ENCODE data around the gene MIX23. TPM values are rescaled to one million over a fixed set of nuclear protein-coding genes. Genes with fewer than 3 reads are reported as not detected.

Gene MIX23
- total RNA-seq, 5 donors from 2014 or later (not counting 1 experiment from before 2014, with no cell fraction given): 15.7 to 27.3 (median 23.5) TPM

DNA sequence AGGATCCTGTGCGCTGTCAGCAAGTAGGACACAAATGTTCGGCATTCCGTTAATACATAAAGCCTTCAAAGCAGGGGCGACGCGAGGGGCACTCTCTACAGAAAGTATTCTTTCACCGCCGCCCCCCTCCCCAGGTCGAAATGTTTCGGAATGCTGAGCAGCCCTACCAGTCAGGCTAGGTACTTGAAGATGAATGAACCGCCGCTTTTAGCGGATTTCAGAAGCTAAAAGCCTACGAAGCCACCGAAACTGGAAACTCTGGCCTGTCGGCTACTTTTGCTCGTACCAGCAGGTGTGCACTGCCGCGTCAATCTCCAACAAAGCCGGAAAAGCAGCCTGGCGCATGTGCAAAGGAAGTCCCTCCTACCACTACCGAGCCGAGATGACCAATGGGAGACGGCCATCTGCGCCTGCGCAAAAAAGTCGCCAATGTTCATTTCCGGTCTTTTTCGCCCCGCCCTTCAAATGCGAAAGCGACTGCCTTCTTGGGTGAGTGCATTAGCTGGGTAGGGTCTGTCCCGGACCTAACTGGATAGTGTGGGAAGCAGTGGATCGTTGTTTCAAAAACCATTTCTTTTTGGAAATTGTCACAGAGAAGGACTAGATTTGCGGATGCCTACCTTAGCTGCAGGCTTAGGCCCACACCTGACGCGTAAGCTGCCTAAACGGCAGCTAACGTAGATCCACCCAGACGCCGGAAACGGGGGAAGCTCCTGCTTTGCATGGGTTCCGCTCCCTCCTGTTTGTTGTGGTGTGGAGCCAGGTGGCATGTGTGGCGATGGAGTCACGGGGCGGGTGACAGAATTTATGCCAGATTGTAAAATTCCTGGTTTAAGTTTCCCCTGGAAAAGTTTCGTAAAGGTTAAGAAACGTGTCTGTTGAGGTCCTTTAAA is 33.0 kb upstream of the MIX23 start, which contains the start of gene WDR5B:
Gene WDR5B (minus strand): TSS at position 301 of the 893 bp plus-strand sequence. CDS start 534 bp downstream, outside the sequence.
- Histone ChIP-seq H3K4me3 (ENCODE audit: control insufficient read depth in 1 of 2, extremely low read depth in 1 of 2, low read length in 1 of 2) (peak within 1 kb of the TSS; percentile 65 to 86), H3K9me3 (no peaks in the 10 kb centered on the region), H3K27ac (ENCODE audit: low read length) (peak within 1 kb of the TSS; percentile 82), H3K4me1 (ENCODE audit: control insufficient read depth in 1 of 2, extremely low read depth in 1 of 2, insufficient read depth in 2 of 2, low read length in 2 of 2) (peaks cover 14 to 15% of the 10 kb centered on the region in 2 experiments), H3K27me3 (replicated peaks in 1 of 2; ENCODE audit: control insufficient read depth in 2 of 2, extremely low read depth in 1 of 2, insufficient read depth in 2 of 2, low read length in 1 of 2) (no peaks in the 10 kb centered on the region), H3K36me3 (ENCODE audit: control insufficient read depth in 2 of 2, extremely low read depth in 1 of 2, insufficient read depth in 1 of 2, low read length in 1 of 2) (peaks cover 0 to 14% of the 10 kb centered on the region in 2 donors)
- POLR2A ChIA-PET: interaction anchor here (0.5 to 2.2 kb wide), 18 partner anchors 10 to 852 kb away, joined by 3 to 14 read pairs (median 4); partner anchors contain the start of genes FAM162A (in 2 of the 2), KPNA1 (in 2 of the 2), HCLS1 (in 1 of the 2) and HSPBAP1 (in 1 of the 2)
- H3K9me3 Mint-ChIP-seq: peaks cover 0 to 3% (median 0%) of the 10 kb centered on the region in 3 donors
- CTCF ChIA-PET: interaction anchor here (0.5 to 4.0 kb wide), 13 partner anchors 19 to 869 kb away, joined by 3 to 59 read pairs (median 3); partner anchors contain the start of genes FAM162A (in 2 of the 2), DTX3L (in 1 of the 2), HSPBAP1 (in 1 of the 2) and KPNA1 (in 1 of the 2)
- under 1% methylated on average over 45 of the region's 48 CpGs for WGBS (ENCODE audit: insufficient coverage)
- H3K4me1 Mint-ChIP-seq: peaks cover 45 to 66% (median 61%) of the 10 kb centered on the region in 3 donors
- peak within 1 kb of the TSS; percentile 100 for H3K27ac Mint-ChIP-seq
- peak within 1 kb of the TSS; percentile 95 to 99 (median 99) for H3K4me3 Mint-ChIP-seq
- no peaks in the 10 kb centered on the region for H3K27me3 Mint-ChIP-seq
- ATAC-seq (replicated peaks in 1 of 4): peak; percentile 91 to 93 (median 92)
- peaks cover 15% of the 10 kb centered on the region for H3K36me3 Mint-ChIP-seq
- DNase-seq: peak; percentile 91 to 100 (median 97)

DNA sequence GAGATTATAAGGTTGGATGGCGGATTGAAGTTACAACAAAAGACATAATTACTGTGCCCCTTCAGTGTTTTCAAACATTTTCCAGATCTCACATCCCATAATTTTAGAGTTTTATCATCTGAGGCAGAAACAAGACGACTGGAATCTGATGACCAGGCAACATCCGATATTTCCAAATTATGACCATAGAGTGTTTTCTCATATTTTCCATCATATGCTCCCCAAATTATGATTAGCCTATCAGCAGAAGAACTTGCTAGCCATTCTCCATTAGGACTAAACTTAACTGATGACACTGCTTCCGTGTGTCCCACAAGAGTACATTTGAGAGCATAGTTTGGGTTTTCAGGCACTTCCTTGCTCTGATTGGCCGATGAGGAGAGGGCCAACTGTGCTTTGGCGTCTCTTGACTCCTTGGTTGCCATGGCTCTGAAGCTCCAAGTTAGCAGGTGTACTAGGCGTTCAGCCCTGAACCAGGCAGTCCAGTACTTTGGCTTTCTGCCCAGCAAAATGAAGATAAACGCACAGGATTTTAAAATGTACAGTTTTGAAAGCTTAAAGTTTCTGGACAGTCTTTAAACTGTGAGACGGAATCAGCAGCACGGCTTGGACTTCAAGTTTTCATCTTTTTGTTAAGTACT is 32.2 kb upstream of the MIX23 start:
- 14% methylated on average over 9 of the region's 10 CpGs for WGBS (ENCODE audit: insufficient coverage)
- Mint-ChIP-seq H3K27ac (peak overlapping the region; percentile 100), H3K4me3 (peak overlapping the region; percentile 95 to 99 (median 99)), H3K9me3 (peaks cover 0 to 3% (median 0%) of the 10 kb centered on the region in 3 donors), H3K27me3 (no peaks in the 10 kb centered on the region), H3K4me1 (peaks cover 45 to 64% (median 63%) of the 10 kb centered on the region in 3 donors), H3K36me3 (peaks cover 18% of the 10 kb centered on the region)
- Histone ChIP-seq H3K27ac (ENCODE audit: low read length) (peak overlapping the region; percentile 82), H3K36me3 (ENCODE audit: control insufficient read depth in 2 of 2, extremely low read depth in 1 of 2, insufficient read depth in 1 of 2, low read length in 1 of 2) (peaks cover 0 to 22% of the 10 kb centered on the region in 2 donors), H3K4me1 (ENCODE audit: control insufficient read depth in 1 of 2, extremely low read depth in 1 of 2, insufficient read depth in 2 of 2, low read length in 2 of 2) (peaks cover 14 to 15% of the 10 kb centered on the region in 2 experiments), H3K27me3 (replicated peaks in 1 of 2; ENCODE audit: control insufficient read depth in 2 of 2, extremely low read depth in 1 of 2, insufficient read depth in 2 of 2, low read length in 1 of 2) (no peaks in the 10 kb centered on the region), H3K4me3 (ENCODE audit: control insufficient read depth in 1 of 2, extremely low read depth in 1 of 2, low read length in 1 of 2) (peak overlapping the region; percentile 65 to 86), H3K9me3 (no peaks in the 10 kb centered on the region)
- peak in 33 of 35 experiments; percentile 12 to 62 (median 33) for DNase-seq
- ChIA-PET POLR2A (interaction anchor here (0.6 to 2.2 kb wide), 10 partner anchors 23 to 852 kb away, joined by 3 to 14 read pairs (median 3); partner anchors contain the start of genes FAM162A (in 2 of the 2), HCLS1 (in 1 of the 2) and MIX23 (in 1 of the 2)), CTCF (interaction anchor here (0.7 to 4.0 kb wide), 6 partner anchors 22 to 314 kb away, joined by 3 to 59 read pairs (median 3); partner anchors contain the start of genes FAM162A (in 2 of the 2) and MIX23 (in 1 of the 2))
- peak; percentile 18 to 29 (median 22) for ATAC-seq (replicated peaks in 1 of 4)

DNA sequence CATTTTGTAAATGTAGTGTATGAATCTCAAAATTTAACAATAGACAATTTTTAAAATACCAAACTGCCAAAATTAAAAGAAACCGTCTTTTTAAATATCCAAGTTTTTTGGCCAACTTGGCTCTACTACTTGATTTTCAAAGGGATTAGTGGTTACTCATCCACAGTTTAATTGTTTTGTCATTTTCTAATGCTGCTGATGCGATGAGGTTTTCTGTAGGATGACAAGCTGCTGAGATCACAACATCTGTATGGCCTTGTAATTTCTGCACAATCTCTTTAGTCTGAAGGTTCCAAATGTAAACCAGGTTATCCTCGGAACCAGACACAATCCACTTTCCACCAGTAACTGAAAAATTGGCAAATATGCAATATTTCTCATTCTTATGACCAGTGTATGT is 31.4 kb upstream of the MIX23 start:
- Mint-ChIP-seq H3K9me3 (peaks cover 0 to 3% (median 0%) of the 10 kb centered on the region in 3 donors), H3K4me1 (peaks cover 45 to 64% (median 62%) of the 10 kb centered on the region in 3 donors), H3K4me3 (peak overlapping the region; percentile 95 to 99 (median 99)), H3K36me3 (peaks cover 23% of the 10 kb centered on the region), H3K27ac (peak overlapping the region; percentile 100), H3K27me3 (no peaks in the 10 kb centered on the region)
- Histone ChIP-seq H3K4me1 (ENCODE audit: control insufficient read depth in 1 of 2, extremely low read depth in 1 of 2, insufficient read depth in 2 of 2, low read length in 2 of 2) (peaks cover 14 to 15% of the 10 kb centered on the region in 2 experiments), H3K27me3 (replicated peaks in 1 of 2; ENCODE audit: control insufficient read depth in 2 of 2, extremely low read depth in 1 of 2, insufficient read depth in 2 of 2, low read length in 1 of 2) (no peaks in the 10 kb centered on the region), H3K4me3 (ENCODE audit: control insufficient read depth in 1 of 2, extremely low read depth in 1 of 2, low read length in 1 of 2) (no peak overlapping the region), H3K36me3 (ENCODE audit: control insufficient read depth in 2 of 2, extremely low read depth in 1 of 2, insufficient read depth in 1 of 2, low read length in 1 of 2) (peaks cover 0 to 30% of the 10 kb centered on the region in 2 donors), H3K9me3 (no peaks in the 10 kb centered on the region), H3K27ac (ENCODE audit: low read length) (no peak overlapping the region)
- ChIA-PET POLR2A (interaction anchor here in 1 of 2 donors (0.9 to 1.0 kb wide), 2 partner anchors 22 to 30 kb away, joined by 3 read pairs; partner anchors contain the start of gene FAM162A), CTCF (interaction anchor here in 1 of 2 donors (3.8 to 4.0 kb wide), 2 partner anchors 22 to 30 kb away, joined by 20 to 59 read pairs; partner anchors contain the start of genes FAM162A and MIX23)
- ATAC-seq (replicated peaks in 1 of 4) (no peak), DNase-seq (no peak)
- WGBS (ENCODE audit: insufficient coverage): no CpG with 5 or more reads among the region's 3 CpGs

DNA sequence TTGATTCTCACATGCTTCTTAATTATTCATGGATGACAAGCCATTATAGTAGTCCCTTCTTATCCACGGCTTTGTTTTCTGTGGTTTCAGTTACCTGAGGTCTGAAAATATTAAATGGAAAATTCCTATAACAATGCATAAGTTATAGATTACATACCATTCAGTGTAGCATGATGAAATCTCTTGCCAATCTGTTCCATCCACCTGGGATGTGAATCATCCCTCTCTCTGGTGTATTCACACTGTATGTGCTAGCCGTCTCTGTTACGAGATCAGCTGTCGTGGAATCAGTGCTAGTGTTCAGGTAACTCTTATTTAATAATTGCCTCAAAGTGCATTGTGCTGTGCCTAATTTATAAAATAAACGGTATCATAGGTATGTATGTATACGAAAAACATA is 27.6 kb upstream of the MIX23 start:
- no peak overlapping the region for H3K27ac Mint-ChIP-seq
- Histone ChIP-seq H3K4me3 (ENCODE audit: control insufficient read depth in 1 of 2, extremely low read depth in 1 of 2, low read length in 1 of 2) (no peak overlapping the region), H3K27ac (ENCODE audit: low read length) (no peak overlapping the region), H3K36me3 (ENCODE audit: control insufficient read depth in 2 of 2, extremely low read depth in 1 of 2, insufficient read depth in 1 of 2, low read length in 1 of 2) (peaks cover 0 to 68% of the 10 kb centered on the region in 2 donors), H3K4me1 (ENCODE audit: control insufficient read depth in 1 of 2, extremely low read depth in 1 of 2, insufficient read depth in 2 of 2, low read length in 2 of 2) (peaks cover 5 to 9% of the 10 kb centered on the region in 2 experiments), H3K27me3 (replicated peaks in 1 of 2; ENCODE audit: control insufficient read depth in 2 of 2, extremely low read depth in 1 of 2, insufficient read depth in 2 of 2, low read length in 1 of 2) (no peaks in the 10 kb centered on the region), H3K9me3 (no peaks in the 10 kb centered on the region)
- DNase-seq: no peak
- H3K27me3 Mint-ChIP-seq: no peaks in the 10 kb centered on the region
- H3K4me1 Mint-ChIP-seq: peaks cover 34 to 43% (median 43%) of the 10 kb centered on the region in 3 donors
- no peak for ATAC-seq (replicated peaks in 1 of 4)
- peaks cover 45% of the 10 kb centered on the region for H3K36me3 Mint-ChIP-seq
- ChIA-PET CTCF (interaction anchor here in 1 of 2 donors (0.6 kb wide), 1 partner anchor 24 kb away, joined by 4 read pairs; no protein-coding TSS in a partner anchor), POLR2A (no interaction called here)
- 88% methylated on average over 3 of the region's 6 CpGs for WGBS (ENCODE audit: insufficient coverage)
- H3K4me3 Mint-ChIP-seq: no peak overlapping the region
- H3K9me3 Mint-ChIP-seq: peaks cover 0 to 3% (median 0%) of the 10 kb centered on the region in 3 donors

GRCh38 chr3:122410111-122410510 is 27.1 kb upstream of the MIX23 start:
- no peaks in the 10 kb centered on the region for H3K27me3 ChIP-seq (replicated peaks in 1 of 2; ENCODE audit: control insufficient read depth in 2 of 2, extremely low read depth in 1 of 2, insufficient read depth in 2 of 2, low read length in 1 of 2)
- CTCF ChIA-PET: no interaction called here
- no peak overlapping the region for H3K27ac ChIP-seq (ENCODE audit: low read length)
- ATAC-seq (replicated peaks in 1 of 4): no peak
- no peaks in the 10 kb centered on the region for H3K9me3 ChIP-seq
- H3K27ac Mint-ChIP-seq: no peak overlapping the region
- H3K36me3 Mint-ChIP-seq: peaks cover 48% of the 10 kb centered on the region
- no peak overlapping the region for H3K4me3 ChIP-seq (ENCODE audit: control insufficient read depth in 1 of 2, extremely low read depth in 1 of 2, low read length in 1 of 2)
- POLR2A ChIA-PET: no interaction called here
- peaks cover 2 to 3% of the 10 kb centered on the region in 2 experiments for H3K4me1 ChIP-seq (ENCODE audit: control insufficient read depth in 1 of 2, extremely low read depth in 1 of 2, insufficient read depth in 2 of 2, low read length in 2 of 2)
- H3K4me1 Mint-ChIP-seq: peaks cover 29 to 40% (median 39%) of the 10 kb centered on the region in 3 donors
- peaks cover 0 to 3% (median 0%) of the 10 kb centered on the region in 3 donors for H3K9me3 Mint-ChIP-seq
- H3K4me3 Mint-ChIP-seq: no peak overlapping the region
- DNase-seq: no peak
- no peaks in the 10 kb centered on the region for H3K27me3 Mint-ChIP-seq
- H3K36me3 ChIP-seq (ENCODE audit: control insufficient read depth in 2 of 2, extremely low read depth in 1 of 2, insufficient read depth in 1 of 2, low read length in 1 of 2): peaks cover 0 to 73% of the 10 kb centered on the region in 2 donors
- no CpG with 5 or more reads among the region's 4 CpGs for WGBS (ENCODE audit: insufficient coverage)

All from T-cell (primary cell).